SW480 (cell line): Measurements from ENCODE around the gene KIF26A.

ENCODE experiments used
- DNase-seq: peaks from one replicate; pipeline ENCODE4 v3.0.0-alpha.2; 2016; ENCODE audit warnings: low spot score

KIF26A gene

DNA sequence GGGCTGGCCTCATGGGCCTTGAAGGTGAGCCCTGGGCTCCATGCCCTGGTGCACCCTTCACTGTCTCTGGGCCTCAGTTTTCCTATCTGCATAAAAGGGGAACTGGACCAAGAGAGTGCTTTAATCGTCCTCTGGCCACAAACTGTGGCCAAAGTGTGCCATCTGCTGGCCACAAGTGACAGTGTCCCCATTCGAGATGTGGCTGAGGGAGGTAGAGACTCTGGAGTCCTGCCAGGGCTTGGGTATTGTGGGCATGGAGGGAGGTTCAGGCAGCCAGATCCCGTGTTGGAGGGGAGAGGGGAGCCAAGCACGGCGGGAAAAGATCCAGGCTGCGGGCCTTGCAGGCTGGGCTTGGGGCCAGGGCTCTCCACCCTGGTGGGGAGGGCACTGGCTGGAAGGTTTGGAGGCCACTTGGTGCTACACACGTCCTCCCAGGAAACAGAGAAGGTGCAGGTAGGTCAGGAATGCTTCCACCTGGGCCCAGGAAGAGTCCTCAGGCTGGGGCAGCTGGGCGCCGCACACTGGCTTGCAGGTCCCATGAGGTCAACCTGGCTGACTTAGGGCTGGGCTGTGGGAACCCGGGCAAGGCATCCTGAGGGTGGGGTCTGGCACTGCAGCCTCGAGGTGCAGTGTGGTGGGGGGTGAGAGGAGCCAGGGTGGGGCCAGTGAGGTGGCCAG is 7.3 kb upstream of the KIF26A start:
- peak; percentile 73 for DNase-seq

GRCh38 chr14:104131968-104132732 is 6.2 kb upstream of the KIF26A start:
- DNase-seq = no peak

DNA sequence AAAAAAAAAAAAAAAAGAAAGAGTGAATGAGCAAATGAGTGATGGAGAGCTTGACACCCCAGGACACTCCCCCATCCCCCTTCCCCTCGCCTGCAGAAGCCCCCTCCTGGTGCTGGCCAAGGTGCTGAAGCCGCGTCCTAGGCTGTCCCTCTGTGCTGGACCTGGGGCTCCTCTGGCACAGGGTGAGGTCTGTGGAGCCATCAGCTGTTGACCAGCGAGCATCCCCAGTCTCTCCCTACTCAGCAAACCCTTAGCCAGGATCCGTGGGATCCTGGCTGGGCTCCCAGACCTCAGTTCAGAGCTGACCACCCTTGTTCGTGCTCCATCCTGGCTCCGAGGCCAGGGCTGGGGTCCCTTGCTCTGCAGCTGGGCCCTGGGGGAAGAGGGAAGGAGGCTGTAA is 5.4 kb upstream of the KIF26A start:
- no peak for DNase-seq

- no peak for DNase-seq
Observed at GRCh38 chr14:104133496-104133895, 4.9 kb upstream of the KIF26A start.

DNA sequence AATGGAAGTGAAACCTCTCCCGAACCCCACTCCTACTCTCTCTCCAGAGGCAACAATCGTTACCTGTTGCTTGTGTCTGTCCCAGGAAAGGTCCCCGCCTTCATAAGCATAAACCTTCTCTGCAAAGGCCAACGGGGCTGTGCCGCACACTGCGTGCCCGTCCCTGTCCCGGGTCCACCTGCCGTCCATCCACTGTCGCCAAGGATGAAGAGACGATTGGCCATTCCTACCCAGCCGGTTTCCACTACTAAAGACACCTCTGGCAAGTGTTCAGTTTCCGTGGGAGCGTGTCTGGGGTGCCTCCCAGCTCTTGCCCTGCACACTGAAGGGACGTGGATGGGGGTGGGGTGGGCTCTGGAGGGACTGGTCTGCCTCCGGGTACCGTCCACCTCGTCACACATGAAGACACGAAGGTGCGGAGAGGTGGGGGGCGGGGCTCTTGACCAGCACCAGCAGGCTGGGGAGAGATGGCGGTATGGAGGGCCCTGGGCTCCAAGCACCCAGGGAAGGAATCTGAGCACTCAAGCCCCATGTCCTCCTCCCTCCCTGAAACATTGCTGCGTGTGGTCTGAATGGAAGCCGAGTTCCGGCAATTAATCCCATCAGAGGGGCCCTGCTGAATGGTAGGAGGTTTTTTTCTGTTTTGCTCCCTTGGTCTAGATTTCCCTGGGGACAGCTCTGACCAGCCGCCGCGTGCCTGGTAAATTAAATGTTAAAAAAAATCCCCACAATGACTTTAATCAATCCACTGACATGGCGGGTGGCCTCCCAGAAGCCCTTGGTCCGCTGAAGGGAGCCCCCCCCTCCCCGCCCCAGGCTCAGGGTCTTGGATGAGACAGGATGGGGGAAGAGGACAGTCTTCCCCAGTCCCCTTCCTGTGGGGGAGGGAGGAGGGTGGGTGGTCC is 4.1 kb upstream of the KIF26A start:
- no peak for DNase-seq

DNA sequence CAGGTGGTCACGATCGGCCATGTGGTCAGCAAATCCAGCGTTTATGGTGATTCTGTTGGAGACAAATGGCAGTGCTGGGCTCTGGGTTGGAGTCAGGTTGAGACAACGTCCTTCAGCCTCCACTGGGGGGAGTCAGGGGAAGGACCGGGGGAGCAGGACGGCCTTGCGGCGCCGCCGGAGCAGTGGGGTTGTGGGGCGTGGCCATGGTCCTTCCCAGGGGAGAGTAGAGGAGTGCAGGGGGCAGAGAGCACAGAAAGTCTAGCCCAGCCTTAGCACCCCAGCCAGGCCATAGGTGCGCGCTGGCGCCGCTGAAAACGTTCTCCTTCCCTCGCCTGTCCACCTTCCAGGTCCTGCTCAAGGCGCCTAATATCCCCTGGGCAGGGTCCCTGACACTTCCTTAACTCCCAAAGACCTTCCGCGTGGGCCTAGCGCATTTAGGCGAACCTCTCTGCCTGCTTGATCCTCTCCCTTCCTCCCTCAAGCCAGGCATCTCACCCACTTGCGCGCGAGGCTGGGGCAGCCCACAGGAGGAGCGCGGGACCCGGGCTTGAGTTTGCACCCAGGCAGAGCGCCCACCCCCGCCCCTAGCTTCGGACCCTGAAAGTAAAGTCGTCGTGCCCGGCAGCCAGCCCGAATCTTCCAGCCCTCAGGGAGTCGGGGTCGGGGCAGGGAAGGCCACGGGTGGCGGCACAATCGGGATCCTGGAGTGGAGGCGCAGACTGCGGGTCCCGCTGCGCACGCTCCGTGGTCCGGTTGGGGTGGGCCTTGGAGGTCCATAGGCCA is 3.1 kb upstream of the KIF26A start:
- DNase-seq = peak; percentile 74

DNA sequence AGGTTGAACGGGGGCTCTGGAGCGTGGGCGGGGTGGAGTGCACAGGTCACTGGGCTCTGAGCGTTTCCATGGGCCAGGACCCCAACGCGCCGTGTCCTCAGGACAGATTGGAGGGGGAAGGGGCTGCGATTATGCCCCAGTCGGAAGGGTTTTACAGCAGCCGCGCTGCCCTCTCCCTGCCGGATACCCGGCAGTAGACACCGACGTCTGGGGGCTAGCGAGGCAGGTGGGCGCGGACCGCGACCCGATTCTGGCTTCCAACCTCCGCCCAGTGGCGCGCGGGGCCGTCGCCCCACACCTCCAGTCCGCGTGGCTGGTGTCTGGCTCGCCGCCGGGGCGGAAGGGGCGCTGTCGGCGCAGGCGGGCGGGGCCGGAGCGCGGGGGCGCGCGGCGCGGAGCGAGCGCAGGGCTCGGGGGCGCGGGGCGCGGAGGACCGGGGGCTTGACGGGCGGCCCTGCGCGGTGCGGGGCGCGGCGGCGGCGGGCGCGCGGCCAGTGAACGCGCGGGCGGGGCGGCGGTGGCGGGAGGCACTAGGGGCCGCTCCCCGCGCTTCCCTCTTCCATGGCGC is 2.4 kb upstream of the KIF26A start:
- no peak for DNase-seq

- no peak for DNase-seq
Observed at GRCh38 chr14:104136472-104137296, 1.7 kb upstream of the KIF26A start.

GRCh38 chr14:104137297-104138097 is 890 bp upstream of the KIF26A start:
- peak; percentile 82 for DNase-seq

- DNase-seq = no peak
Observed at GRCh38 chr14:104138718-104139459, 502 bp downstream of the KIF26A start.

DNA sequence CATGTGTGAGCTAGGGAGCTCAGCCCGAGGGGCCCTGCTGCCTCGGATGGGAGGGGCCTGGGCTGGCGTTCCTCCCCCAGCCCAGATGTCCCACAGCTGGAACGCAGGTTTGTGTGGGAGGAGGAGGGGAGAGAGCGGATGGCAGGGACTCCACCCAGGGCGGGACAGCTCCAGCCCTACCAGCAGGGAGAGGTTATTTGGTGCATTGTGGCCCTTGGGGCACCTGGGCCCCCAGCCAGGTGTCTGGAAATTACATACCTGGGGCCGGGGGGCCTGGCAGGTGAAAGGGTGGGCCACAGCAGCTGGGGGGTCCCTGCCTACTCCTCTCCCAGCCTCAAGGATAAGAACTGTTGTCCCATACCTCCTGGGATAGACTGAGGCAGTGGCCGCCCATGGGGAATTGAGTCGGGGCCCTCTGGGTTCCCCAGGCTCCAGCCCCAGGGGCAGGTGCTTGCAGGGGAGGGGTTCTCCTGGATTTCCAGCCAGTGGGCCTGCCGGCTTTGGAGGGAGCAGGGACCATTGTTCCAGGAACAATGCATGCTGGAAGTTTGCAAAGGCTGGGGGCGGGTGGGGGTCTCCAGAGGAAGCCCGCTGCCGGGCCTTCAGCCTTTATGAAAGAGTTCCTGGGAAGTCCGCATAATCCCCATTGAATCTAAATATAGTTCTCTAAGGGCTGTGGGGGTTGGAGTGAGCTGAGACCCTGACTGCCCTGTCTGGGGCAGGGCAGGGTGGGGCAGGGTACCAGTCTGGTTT is 1.2 kb downstream of the KIF26A start:
- DNase-seq = no peak

GRCh38 chr14:104140213-104140462 is 1.8 kb downstream of the KIF26A start:
- no peak for DNase-seq

DNA sequence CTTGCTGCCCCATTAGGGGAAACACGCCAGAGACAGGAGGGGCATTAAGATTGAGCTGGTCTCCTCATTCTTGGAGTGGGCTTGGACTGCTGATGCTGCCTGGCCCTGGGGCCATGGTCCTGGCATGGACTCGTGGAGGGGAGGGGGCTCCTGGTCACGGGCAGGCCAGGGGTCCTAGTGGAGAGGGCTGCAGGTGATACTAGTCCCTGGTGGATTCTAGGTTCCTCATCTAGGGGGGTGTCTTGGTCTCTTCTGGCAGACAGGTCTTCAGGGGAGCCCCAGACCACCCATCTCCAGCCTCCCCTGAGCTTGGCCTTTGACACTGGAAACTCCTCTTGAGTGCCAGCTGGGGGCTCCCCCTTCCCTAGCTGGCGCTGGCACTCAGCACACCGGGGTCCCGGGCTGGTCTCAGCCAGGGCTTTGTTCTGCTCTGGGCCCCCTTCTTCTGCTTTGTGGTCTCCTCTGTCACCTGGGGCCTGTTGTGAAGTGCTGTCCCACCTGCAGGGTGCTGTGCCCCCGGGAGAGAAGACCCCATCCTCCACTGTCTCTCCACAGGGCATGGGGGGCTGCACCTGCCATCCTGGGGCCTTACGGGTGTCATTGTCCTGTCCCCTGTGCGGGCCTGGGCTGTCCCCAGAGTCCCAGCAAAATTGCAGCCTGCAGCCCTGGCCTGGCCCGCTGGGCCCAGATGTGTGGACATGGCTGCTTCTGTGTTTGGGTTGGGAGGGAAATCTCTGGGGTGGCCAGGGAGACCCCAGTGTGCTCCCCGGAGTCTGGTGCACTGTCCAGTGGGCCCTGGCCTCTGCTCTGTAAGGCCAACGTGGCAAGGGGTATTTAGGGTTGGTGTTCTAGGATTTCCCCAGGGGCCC is 2.3 kb downstream of the KIF26A start:
- DNase-seq = no peak

DNA sequence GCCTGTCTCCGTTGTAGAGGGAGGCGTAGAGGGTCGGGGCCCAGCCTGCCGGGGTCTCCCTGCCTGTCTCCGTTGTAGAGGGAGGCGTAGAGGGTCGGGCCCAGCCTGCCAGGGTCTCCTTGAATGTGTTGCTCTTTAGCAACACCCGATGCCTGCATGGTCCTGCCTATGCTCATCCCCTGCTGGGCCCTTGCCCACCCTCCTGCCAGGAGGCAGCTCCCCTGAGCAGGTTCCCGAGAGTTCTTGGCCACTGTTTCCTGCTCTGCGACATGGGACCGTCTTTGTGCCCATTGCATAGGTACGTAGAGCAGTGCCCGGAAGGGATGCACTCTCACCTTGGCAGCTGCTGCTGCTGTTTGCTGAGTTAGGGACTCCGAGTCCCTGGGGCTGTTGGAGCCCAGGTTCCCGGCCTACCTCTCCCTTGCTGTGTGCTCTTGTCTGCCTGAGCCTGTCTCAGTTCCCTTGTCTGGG is 3.3 kb downstream of the KIF26A start:
- no peak for DNase-seq

DNA sequence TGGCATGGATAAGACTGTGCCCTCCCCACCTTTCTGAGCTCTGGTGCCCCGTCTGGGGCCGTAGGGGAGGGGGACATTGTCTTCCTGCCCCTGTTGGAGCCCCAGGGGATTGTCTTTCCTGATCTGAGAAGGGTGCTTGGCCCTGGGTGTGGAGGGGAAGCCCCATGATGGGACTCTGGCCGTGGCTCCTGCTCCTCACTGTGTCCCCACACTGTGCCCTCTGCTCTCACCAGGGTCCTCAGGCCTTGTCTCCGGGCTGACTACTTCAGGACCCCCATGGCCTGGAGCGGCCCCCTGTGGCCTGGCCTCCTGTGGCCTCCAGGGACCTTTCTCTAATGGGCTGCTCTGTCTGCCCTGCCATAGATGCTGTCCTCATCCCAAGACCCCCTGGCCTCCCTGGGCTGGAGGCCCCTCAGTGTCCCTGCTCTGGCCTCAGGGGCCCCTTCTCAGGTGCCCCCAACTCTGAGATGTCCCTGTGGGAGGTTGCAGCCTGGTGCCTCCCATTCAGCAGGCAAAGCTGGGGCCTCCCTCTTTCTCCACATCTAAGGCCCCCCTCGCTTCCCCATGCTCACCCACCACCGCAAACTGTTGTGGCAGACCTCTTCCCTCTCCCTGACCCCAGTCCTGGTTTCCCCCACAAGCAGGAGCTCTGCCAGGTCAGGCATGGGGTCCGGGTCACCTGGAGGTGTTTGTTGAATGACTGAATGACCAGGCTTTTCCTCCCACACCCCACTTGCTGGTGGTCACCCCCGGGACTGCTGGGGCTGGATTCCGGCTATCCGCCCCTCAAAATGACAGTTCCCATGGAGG is 4.0 kb downstream of the KIF26A start:
- DNase-seq = no peak

- no peak for DNase-seq
Observed at GRCh38 chr14:104142946-104143470, 4.6 kb downstream of the KIF26A start.
